ENCODE measurements around the gene FXYD3. TPM values are rescaled to one million over a fixed set of nuclear protein-coding genes. Genes with fewer than 3 reads are reported as not detected.

FXYD3 gene
- total RNA-seq, result not detected in 2 replicates

- no peak for DNase-seq (ENCODE audit: extremely low read depth, low read depth, low spot score)
These were observed at the start of gene FXYD3 for GRCh38 chr19:35115177-35115951. Gene FXYD3, plus strand, starts transcription at chr19:35115823. Its CDS starts 3,554 bp downstream, at chr19:35119377.

DNA sequence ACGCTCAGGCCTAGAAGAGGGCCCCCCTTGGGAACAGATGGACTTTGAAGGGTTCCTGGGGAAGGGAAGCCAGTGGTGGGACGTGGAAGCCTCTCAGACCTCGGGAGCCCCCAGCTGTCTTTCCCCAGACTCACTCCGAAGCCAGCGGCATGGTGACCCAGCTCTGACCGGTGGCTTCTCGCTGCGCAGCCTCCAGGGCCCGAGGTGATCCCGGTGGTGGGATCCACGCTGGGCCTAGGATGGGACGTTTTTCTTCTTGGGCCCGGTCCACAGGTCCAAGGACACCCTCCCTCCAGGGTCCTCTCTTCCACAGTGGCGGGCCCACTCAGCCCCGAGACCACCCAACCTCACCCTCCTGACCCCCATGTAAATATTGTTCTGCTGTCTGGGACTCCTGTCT lies 49.5 kb upstream of the FXYD3 start:
- DNase-seq (ENCODE audit: extremely low read depth, low read depth, low spot score), result no peak

GRCh38 chr19:35066691-35067563 lies 48.7 kb upstream of the FXYD3 start:
- no peak for DNase-seq (ENCODE audit: extremely low read depth, low read depth, low spot score)

GRCh38 chr19:35068941-35069634 lies 46.5 kb upstream of the FXYD3 start:
- no peak for DNase-seq (ENCODE audit: extremely low read depth, low read depth, low spot score)

DNA sequence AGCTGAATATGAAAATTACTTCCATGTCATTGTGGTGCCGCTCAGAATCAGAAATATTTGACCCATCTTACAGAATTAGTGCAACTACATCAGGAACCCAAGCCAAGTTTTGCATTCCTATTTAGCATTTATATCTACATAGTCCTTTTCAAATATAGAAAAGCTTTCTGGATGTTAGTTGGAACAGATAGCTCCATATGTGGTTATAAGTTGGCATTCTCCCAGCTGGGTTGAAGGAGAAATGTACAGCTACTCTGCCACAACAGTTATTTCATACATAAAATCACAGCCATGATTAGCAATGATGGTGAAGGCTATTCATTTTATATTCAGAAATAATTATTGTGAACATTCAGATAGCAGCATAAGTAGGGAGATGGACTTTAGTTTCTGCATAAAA lies 45.9 kb upstream of the FXYD3 start:
- DNase-seq (ENCODE audit: extremely low read depth, low read depth, low spot score), result no peak

DNA sequence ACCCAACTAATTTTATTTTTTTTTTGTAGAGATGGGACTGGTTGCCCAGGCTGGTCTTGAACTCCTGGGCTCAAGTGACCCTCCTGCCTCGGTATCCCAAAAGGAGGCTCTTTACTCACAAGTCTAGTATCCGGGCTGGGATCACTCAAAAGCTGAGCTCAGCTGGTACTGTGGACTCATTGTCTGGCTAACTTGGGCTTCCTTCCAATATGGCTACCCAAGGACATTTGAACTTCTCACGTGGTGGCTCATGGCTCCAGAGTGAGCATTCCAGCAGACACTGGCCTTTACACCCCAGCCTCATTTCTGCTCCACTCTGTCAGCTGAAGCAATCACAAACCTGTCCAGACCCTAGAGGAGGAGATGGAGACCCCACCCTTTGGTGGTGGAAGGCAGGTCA lies 45.2 kb upstream of the FXYD3 start:
- DNase-seq (ENCODE audit: extremely low read depth, low read depth, low spot score), result no peak

DNA sequence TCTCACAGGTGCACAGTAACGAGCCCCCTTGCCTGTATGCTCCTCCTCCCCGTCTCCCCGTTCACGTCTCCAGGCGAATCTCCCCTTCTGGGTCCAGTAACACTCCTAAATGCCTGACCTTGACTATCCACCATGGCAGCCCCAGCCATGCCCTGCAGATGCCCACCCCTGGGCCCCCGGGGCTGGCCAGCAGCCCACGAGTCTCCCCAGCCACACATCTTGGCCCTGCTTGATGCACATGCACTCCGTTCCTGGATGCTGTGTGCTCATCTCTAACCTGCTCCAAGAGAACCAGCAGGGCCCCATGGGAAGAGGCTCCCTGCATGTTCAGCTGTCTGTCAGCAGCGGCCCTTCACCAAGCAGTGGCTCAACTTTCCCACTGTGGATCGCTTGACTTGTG lies 42.1 kb upstream of the FXYD3 start:
- DNase-seq (ENCODE audit: extremely low read depth, low read depth, low spot score), result no peak

- no peak for DNase-seq (ENCODE audit: extremely low read depth, low read depth, low spot score)
These were observed 41.7 kb upstream of the FXYD3 start for GRCh38 chr19:35073941-35074340.

- DNase-seq (ENCODE audit: extremely low read depth, low read depth, low spot score), result no peak
These were observed 41.0 kb upstream of the FXYD3 start for GRCh38 chr19:35074426-35075201.

- DNase-seq (ENCODE audit: extremely low read depth, low read depth, low spot score), result no peak
These were observed 40.2 kb upstream of the FXYD3 start for GRCh38 chr19:35075202-35076025.

DNA sequence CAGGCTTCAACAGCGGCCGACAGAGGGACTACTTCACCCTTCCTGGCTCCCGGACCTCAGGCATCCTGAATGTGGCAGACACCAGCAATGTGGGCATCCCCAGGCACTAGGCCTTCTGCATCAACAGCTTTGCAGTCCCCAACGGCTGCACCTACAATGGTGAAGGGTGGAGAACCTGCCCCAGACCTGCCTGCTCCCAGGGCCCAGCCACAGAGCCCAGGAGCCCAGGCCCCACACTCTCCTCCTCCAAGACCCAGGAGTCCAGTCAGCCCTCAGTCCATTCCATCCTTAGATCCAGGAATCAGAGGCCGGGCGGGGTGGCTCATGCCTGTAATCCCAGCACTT lies 39.6 kb upstream of the FXYD3 start:
- DNase-seq (ENCODE audit: extremely low read depth, low read depth, low spot score), result no peak

- no peak for DNase-seq (ENCODE audit: extremely low read depth, low read depth, low spot score)
These were observed 39.0 kb upstream of the FXYD3 start for GRCh38 chr19:35076657-35077056.

GRCh38 chr19:35077411-35078223 lies 38.0 kb upstream of the FXYD3 start:
- DNase-seq (ENCODE audit: extremely low read depth, low read depth, low spot score), result no peak

- no peak for DNase-seq (ENCODE audit: extremely low read depth, low read depth, low spot score)
These were observed 35.8 kb upstream of the FXYD3 start for GRCh38 chr19:35079826-35080225.

DNA sequence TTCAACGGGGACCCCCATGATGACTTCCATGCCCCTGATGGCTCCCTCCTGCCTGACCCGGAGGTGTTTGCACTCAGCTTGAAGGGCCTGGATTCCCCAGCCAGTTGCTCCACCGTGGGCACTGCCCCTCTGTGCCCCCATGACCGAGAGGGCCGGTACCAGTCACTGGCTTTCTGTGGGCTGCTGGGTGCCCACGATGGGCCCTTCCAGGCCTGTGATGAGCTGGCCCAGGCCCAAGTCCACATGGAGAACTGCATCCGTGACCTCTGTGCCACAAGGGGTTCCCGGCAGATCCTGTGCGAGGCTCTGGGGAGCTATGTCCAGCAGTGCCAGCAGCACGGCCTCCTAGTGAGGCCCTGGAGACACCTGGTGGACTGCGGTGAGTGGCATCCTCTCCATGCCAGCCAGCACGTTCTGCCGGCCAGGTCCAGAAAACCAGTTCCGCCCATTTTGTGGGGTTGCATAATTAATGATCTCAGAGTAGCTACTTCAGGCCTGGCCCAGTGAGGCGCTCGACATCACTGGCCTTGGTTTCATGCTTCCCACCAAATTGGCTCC lies 34.9 kb upstream of the FXYD3 start:
- no peak for DNase-seq (ENCODE audit: extremely low read depth, low read depth, low spot score)

- no peak for DNase-seq (ENCODE audit: extremely low read depth, low read depth, low spot score)
These were observed 34.4 kb upstream of the FXYD3 start for GRCh38 chr19:35081201-35081600.

GRCh38 chr19:35083691-35084508 lies 31.7 kb upstream of the FXYD3 start:
- DNase-seq (ENCODE audit: extremely low read depth, low read depth, low spot score), result no peak

GRCh38 chr19:35084509-35084762 lies 31.2 kb upstream of the FXYD3 start:
- no peak for DNase-seq (ENCODE audit: extremely low read depth, low read depth, low spot score)

All from glomerular endothelial cell (primary cell).